Activated naive CD4-positive, alpha-beta T cell treated with anti-CD3 and anti-CD28 coated beads, Interleukin-2, amount 10 ng/mL, durations not matched to agents 5 hours and 36 hours (primary cell): ENCODE data around the gene NR3C2. TPM values are rescaled to one million over a fixed set of nuclear protein-coding genes. Genes with fewer than 3 reads are reported as not detected.

Experiments
- total RNA-seq, 2 experiments: library from RNA; stranded (reverse); gene quantifications; one replicate each; pipeline ENCODE4 v1.2.3, GENCODE V29; 2021

NR3C2 gene
- total RNA-seq, result 1 to 10 TPM; 4.8 to 5.4 TPM

DNA sequence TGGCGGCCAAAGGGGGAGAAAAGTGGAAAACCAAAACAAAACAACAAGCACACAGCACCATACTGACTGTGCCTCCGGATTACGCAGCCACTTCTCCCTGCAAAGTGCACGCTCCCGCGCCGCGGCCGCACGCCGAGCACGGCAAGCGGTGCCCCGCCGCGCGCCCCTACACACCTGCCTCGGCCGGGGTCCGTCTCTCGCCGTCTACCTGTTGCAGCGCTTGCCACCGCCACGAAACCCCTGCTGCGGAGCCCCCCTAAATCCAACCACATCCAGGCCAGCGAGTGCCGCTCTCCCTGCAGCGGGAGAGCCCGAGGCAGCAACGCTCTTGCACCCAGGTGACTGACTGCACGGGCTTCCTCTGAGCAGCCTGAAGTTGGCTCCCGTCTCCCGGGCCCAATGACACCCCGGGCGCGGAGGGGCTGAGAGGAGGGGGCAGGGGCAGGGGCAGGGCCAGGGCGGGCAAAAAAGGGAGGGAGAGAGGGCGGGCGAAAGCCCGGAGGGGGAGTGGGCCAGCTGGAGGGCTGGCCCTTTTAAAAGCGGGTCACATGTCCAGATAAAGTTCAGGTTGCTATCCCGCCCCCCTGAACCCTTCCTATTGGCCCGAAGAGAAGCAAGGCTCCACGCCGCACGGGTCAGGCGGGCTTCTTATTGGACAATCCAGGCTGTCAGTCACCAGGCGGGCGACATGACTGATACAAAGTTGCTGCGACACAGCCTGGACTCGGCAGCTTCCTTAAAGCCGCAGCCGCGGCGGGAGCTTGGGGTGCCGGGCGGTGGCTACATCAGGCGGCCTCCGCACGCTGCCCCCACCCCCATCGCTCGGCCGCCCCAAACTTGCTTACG, at the start of gene NR3C2:
TSS of gene NR3C2 (minus strand) at position 429 of the 846 bp plus-strand sequence.

